H1 (cell line): ENCODE data around the gene GCLC. TPM values are rescaled to one million over a fixed set of nuclear protein-coding genes. Genes with fewer than 3 reads are reported as not detected.

Source experiments
- BACH1 ChIP-seq: IDR thresholded peaks from 2 replicates; pipeline ENCODE4 v1.6.1; 2012; ENCODE audit warnings: low read length, improper control_type of control experiment
- CBX8 ChIP-seq: fragments of 300-800, 300-1000 bp; sonication (generic); IDR thresholded peaks from 2 replicates; pipeline ENCODE4 v1.7.1; 2016; ENCODE audit warnings: low read depth, low read length, borderline replicate concordance
- CHD1 ChIP-seq: IDR thresholded peaks from 2 replicates; pipeline ENCODE4 v1.6.1; 2012; ENCODE audit warnings: low read depth, low read length, improper control_type of control experiment
- EP300 ChIP-seq, 2 experiments: IDR thresholded peaks; 1 replicate in 1 of 2; 2 replicates in 1 of 2; pipeline ENCODE4 v1.6.1; 2011 to 2012; ENCODE audit warnings: low read depth in 2 of 2, low read length in 2 of 2, mild to moderate bottlenecking in 2 of 2, borderline replicate concordance in 1 of 2, inconsistent platforms in 1 of 2, moderate library complexity in 1 of 2
- FOSL1 ChIP-seq: IDR thresholded peaks from 2 replicates; pipeline ENCODE4 v1.6.1; 2011; ENCODE audit warnings: mild to moderate bottlenecking, low read depth, low read length, moderate library complexity; ENCODE audit not compliant: insufficient read depth
- JUN ChIP-seq: IDR thresholded peaks from 2 replicates; pipeline ENCODE4 v1.6.1; 2011; ENCODE audit warnings: low read depth, mild to moderate bottlenecking, improper control_type of control experiment, low read length
- NRF1 ChIP-seq: IDR thresholded peaks from 2 replicates; pipeline ENCODE4 v1.6.1; 2011; ENCODE audit warnings: mild to moderate bottlenecking, low read depth, low read length, improper control_type of control experiment
- PHF8 ChIP-seq: fragments of 200-600 bp; sonication (generic); conservative IDR thresholded peaks from 2 replicates; pipeline ENCODE4 v1.7.1; 2012; ENCODE audit warnings: low read depth, mild to moderate bottlenecking, inconsistent platforms, low read length, moderate library complexity
- RAD21 ChIP-seq, 2 experiments: IDR thresholded peaks in 1 of 2; conservative IDR thresholded peaks in 1 of 2; 2 replicates each; pipeline ENCODE4 v1.6.1; 2011; ENCODE audit warnings: low read depth in 2 of 2, low read length in 2 of 2, improper control_type of control experiment in 1 of 2, inconsistent platforms in 1 of 2, mild to moderate bottlenecking in 1 of 2, moderate library complexity in 1 of 2
- RBBP5 ChIP-seq: IDR thresholded peaks from 2 replicates; pipeline ENCODE4 v1.7.1; 2012; ENCODE audit warnings: low read depth, mild to moderate bottlenecking, inconsistent platforms, low read length, moderate library complexity, borderline replicate concordance
- SAP30 ChIP-seq: fragments of 300-600 bp; sonication (generic); IDR thresholded peaks from 2 replicates; pipeline ENCODE4 v1.7.1; 2012; ENCODE audit warnings: low read length, moderate library complexity, mild to moderate bottlenecking, inconsistent platforms; ENCODE audit not compliant: insufficient read depth, insufficient replicate concordance
- SIN3A ChIP-seq, 2 experiments: IDR thresholded peaks in 1 of 2; conservative IDR thresholded peaks in 1 of 2; 2 replicates each; pipeline ENCODE4 v1.6.1; 2011 to 2012; ENCODE audit warnings: low read length in 2 of 2, improper control_type of control experiment in 1 of 2, low read depth in 1 of 2, mild to moderate bottlenecking in 1 of 2
- TCF12 ChIP-seq: IDR thresholded peaks from 2 replicates; pipeline ENCODE4 v1.6.1; 2011; ENCODE audit warnings: low read depth, mild to moderate bottlenecking, low read length
- polyA plus RNA-seq, 7 experiments: library from polyadenylated mRNA; depleted of rRNA in 3 of 7; stranded (reverse) in 5 of 7; unstranded in 2 of 7; fragments of >200 nt in 5 of 7; fragments of 200-250 nt in 2 of 7; gene quantifications; 1 replicate in 5 of 7; 2 replicates in 1 of 7; 4 replicates in 1 of 7; pipeline versions ENCODE4 v1.2.1 to v1.2.3, GENCODE V29; 2011 to 2013; ENCODE audit warnings: missing spikeins in 2 of 7, mixed read lengths in 2 of 7
- total RNA-seq: library from RNA; stranded (reverse); fragmentation: NEBNext Ultra II Directional; extraction: Animal tissue kit (Norgen Biotek cat#: 25700); gene quantifications from 2 replicates; pipeline ENCODE4 v1.2.1, GENCODE V29; 2021
- TF ChIP-seq, protein P1 (sequence below): IDR thresholded peaks from 2 replicates; pipeline ENCODE4 v1.6.1; 2011; ENCODE audit warnings: low read length, improper control_type of control experiment
- TF ChIP-seq, protein P2 (sequence below): IDR thresholded peaks from 2 replicates; pipeline ENCODE4 v1.6.1; 2012; ENCODE audit warnings: inconsistent platforms
- TF ChIP-seq, protein P3 (sequence below): IDR thresholded peaks from 2 replicates; pipeline ENCODE4 v1.6.1; 2011; ENCODE audit warnings: low read depth, mild to moderate bottlenecking, low read length; ENCODE audit not compliant: insufficient read depth
- TF ChIP-seq, protein P4 (sequence below), 3 experiments: IDR thresholded peaks; 1 replicate in 2 of 3; 2 replicates in 1 of 3; pipeline versions ENCODE4 v1.5.1 to v1.6.1; 2011; ENCODE audit warnings: low read length in 3 of 3, mild to moderate bottlenecking in 3 of 3, inconsistent platforms in 2 of 3, low read depth in 1 of 3, moderate library complexity in 1 of 3; ENCODE audit not compliant: insufficient read depth in 1 of 3; ENCODE audit errors: control extremely low read depth in 1 of 3

Gene GCLC
- total and polyA plus RNA-seq, 2 of the 8 experiments (the other 6 are each of a cell fraction or from before 2014, with no cell fraction given): 15.8 to 54.0 TPM

DNA sequence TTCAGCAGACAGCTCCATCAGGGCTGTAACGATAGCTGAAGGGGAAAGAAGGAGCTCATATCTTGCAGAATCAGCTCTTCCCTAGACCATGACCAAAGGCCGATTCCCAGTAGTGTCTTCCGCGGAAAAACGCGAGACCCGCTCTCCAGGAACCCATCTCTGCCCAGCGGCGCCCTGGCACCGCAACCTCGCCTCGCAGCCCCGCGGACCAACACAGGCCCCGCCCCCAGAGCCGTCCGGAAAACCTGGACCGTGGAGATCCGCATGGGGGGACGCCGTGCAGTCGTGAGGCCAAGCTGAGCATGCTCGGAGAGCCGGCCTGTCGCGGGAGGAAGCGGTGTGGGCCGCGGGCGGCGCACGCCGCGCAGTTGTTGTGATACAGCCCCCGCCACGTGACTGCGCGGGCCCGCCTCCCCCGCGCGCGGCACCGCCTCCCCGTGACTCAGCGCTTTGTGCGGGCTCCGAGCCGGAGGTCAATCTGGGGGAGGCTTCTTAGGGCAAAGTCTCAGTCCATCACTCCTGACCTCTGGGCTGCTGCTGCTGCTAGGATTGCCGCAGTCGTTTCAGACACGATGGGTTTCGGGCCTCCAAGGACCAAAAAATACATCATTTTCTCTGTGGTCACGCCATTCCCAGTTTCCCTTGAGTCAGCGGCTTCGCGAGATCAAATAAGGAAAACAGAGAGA is 3.1 kb upstream of the GCLC start (continued):
- TF ChIP-seq, protein P1, sequence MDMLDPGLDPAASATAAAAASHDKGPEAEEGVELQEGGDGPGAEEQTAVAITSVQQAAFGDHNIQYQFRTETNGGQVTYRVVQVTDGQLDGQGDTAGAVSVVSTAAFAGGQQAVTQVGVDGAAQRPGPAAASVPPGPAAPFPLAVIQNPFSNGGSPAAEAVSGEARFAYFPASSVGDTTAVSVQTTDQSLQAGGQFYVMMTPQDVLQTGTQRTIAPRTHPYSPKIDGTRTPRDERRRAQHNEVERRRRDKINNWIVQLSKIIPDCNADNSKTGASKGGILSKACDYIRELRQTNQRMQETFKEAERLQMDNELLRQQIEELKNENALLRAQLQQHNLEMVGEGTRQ: peak; percentile 88
- TF ChIP-seq RBBP5 (peak; percentile 84; the same call in 1 of the 2 replicates), EP300 (IDR thresholded peaks at IDR 0.05; ENCODE audit: borderline replicate concordance in 1 of 2, low read depth in 2 of 2, low read length in 2 of 2) (peak in 1 of 2 experiments; percentile 62; a peak in 1 of 3 replicates), SIN3A (conservative IDR thresholded peaks at IDR 0.05 in 1 of 2, IDR thresholded peaks at IDR 0.05 in 1 of 2; ENCODE audit: low read depth in 1 of 2, low read length in 2 of 2) (peak; percentile 29 to 66; a peak in 2 of 4 replicates), CBX8 (no peak), BACH1 (peak; percentile 98), NRF1 (peak; percentile 24; the same call in 1 of the 2 replicates), CHD1 (no peak), SAP30 (no peak), FOSL1 (peak; percentile 42; the same call in 1 of the 2 replicates), RAD21 (IDR thresholded peaks at IDR 0.05 in 1 of 2, conservative IDR thresholded peaks at IDR 0.05 in 1 of 2; ENCODE audit: low read depth in 2 of 2, low read length in 2 of 2) (peak in 1 of 2 experiments; percentile 12; a peak in 1 of 4 replicates), PHF8 (peak; percentile 57), JUN (no peak), TCF12 (0 out of 2 replicates have a peak, but pooled peaks have one; percentile 22)
- TF ChIP-seq, protein P2, sequence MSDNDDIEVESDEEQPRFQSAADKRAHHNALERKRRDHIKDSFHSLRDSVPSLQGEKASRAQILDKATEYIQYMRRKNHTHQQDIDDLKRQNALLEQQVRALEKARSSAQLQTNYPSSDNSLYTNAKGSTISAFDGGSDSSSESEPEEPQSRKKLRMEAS: peak; percentile 95
- TF ChIP-seq, protein P3, sequence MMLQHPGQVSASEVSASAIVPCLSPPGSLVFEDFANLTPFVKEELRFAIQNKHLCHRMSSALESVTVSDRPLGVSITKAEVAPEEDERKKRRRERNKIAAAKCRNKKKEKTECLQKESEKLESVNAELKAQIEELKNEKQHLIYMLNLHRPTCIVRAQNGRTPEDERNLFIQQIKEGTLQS: peak; percentile 61; the same call in 1 of the 2 replicates
- TF ChIP-seq, protein P4, sequence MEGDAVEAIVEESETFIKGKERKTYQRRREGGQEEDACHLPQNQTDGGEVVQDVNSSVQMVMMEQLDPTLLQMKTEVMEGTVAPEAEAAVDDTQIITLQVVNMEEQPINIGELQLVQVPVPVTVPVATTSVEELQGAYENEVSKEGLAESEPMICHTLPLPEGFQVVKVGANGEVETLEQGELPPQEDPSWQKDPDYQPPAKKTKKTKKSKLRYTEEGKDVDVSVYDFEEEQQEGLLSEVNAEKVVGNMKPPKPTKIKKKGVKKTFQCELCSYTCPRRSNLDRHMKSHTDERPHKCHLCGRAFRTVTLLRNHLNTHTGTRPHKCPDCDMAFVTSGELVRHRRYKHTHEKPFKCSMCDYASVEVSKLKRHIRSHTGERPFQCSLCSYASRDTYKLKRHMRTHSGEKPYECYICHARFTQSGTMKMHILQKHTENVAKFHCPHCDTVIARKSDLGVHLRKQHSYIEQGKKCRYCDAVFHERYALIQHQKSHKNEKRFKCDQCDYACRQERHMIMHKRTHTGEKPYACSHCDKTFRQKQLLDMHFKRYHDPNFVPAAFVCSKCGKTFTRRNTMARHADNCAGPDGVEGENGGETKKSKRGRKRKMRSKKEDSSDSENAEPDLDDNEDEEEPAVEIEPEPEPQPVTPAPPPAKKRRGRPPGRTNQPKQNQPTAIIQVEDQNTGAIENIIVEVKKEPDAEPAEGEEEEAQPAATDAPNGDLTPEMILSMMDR (IDR thresholded peaks at IDR 0.05; ENCODE audit: control extremely low read depth in 1 of 3, insufficient read depth in 1 of 3, low read depth in 1 of 3, low read length in 3 of 3): 0 out of 4 replicates have a peak, but pooled peaks of 1 of the 3 experiments have one; percentile 12
